Heart left ventricle (tissue), 16 donors: ENCODE measurements around the gene MED12L. TPM values are rescaled to one million over a fixed set of nuclear protein-coding genes. Genes with fewer than 3 reads are reported as not detected.
A peak's percentile ranks its signal among the peaks of the same experiment; 100 is the strongest.

Experiments
- ATAC-seq, 4 donors: fragments of 200-7000 bp; cut with Tn5 transposase; one replicate each; pipeline ENCODE4 v1.9.1; 2020 to 2022; ENCODE audit warnings: moderate library complexity in 4 of 4, mild to moderate bottlenecking in 3 of 4, moderate number of reproducible peaks in 1 of 4
- DNase-seq, 5 donors: peaks; one replicate each; pipeline ENCODE4 v3.0.0-alpha.2; 2020
- H3K27ac ChIP-seq, 12 donors: fragments of 200-600 bp; sonication (generic) in 4 of 12; one replicate each; pipeline versions ENCODE4 v1.5.0 to v1.8.0; 2016 to 2022; ENCODE audit warnings: mild to moderate bottlenecking in 2 of 12
- H3K27me3 ChIP-seq, 9 donors: fragments of 200-600 bp; sonication (generic) in 2 of 9; one replicate each; pipeline versions ENCODE4 v1.5.1 to v1.8.0; 2016 to 2022; ENCODE audit warnings: mild to moderate bottlenecking in 3 of 9
- H3K36me3 ChIP-seq, 9 donors: fragments of 200-600 bp; sonication (generic) in 2 of 9; one replicate each; pipeline versions ENCODE4 v1.5.0 to v1.8.0; 2018 to 2022; ENCODE audit warnings: mild to moderate bottlenecking in 2 of 9
- H3K4me1 ChIP-seq, 12 donors: fragments of 200-600 bp; sonication (generic) in 4 of 12; one replicate each; pipeline versions ENCODE4 v1.5.0 to v1.8.0; 2016 to 2022; ENCODE audit warnings: mild to moderate bottlenecking in 3 of 12
- H3K4me3 ChIP-seq, 12 donors: fragments of 200-600 bp; sonication (generic) in 4 of 12; one replicate each; pipeline versions ENCODE4 v1.5.0 to v1.8.0; 2017 to 2022; ENCODE audit warnings: mild to moderate bottlenecking in 9 of 12, moderate library complexity in 4 of 12
- H3K9me3 ChIP-seq, 12 donors: fragments of 200-600 bp; sonication (generic) in 4 of 12; one replicate each; pipeline versions ENCODE4 v1.5.0 to v1.8.0; 2016 to 2022; ENCODE audit warnings: mild to moderate bottlenecking in 1 of 12
- CTCF ChIP-seq, 12 donors: fragments of 200-600 bp; sonication (generic) in 4 of 12; IDR thresholded peaks; one replicate each; pipeline versions ENCODE4 v1.5.0 to v1.8.0; 2018 to 2022; ENCODE audit warnings: antibody characterized with exemption in 12 of 12, mild to moderate bottlenecking in 5 of 12
- POLR2A ChIP-seq, 2 donors: fragments of 450-650 bp; IDR thresholded peaks; one replicate each; pipeline ENCODE4 v1.6.1; 2017; ENCODE audit warnings: antibody characterized with exemption in 2 of 2, mild to moderate bottlenecking in 2 of 2, moderate library complexity in 2 of 2
- WGBS, 4 donors: extraction: QIAGEN DNeasy Blood & Tissue Kit in 2 of 4; methylation state at CpG; one replicate each; pipeline versions ENCODE4 v1.1.5 to v1.1.7; 2013 to 2018; 5-methylcytosine and 5-hydroxymethylcytosine counted together
- intact Hi-C, 10 donors: fragments of 100-400 bp; cut with DNase I; formaldehyde crosslinking; loops; one replicate each; pipeline versions ENCODE4 v1.11.1 to v1.14.2; 2022
- polyA plus RNA-seq, 2 donors: library from polyadenylated mRNA; stranded (reverse); fragments of 200-250 nt; gene quantifications; one replicate each; pipeline ENCODE4 v1.2.3, GENCODE V29; 2013
- total RNA-seq, 9 donors: library from RNA; depleted of rRNA in 2 of 9; stranded (reverse); fragments of >200 nt in 2 of 9; fragmentation: NEBNext Ultra II Directional in 3 of 9; extraction: Animal tissue kit (Norgen Biotek cat#: 25700) in 3 of 9; gene quantifications; one replicate each; pipeline versions ENCODE4 v1.1.0 to v1.2.4, GENCODE V29; 2016 to 2023
- donor health status: ischemic (EF 13 %, LVEDD 7.1; RV severe dilation, severe dysfunction).
- donor health status: healthy with polysubstance abuse.
- donor health status: DM: no; HTN: yes; CAD: no.
- donor health status: DM: no; HTN: no; CAD: no.
- donor health status: ischemic (EF 25% LVEDD 6.9; RV normal size, moderate dysfunction).
- donor health status: ischemic (EF 25% LVEDD 5.7; RV mildly dilated, moderate dysfunction).
- donor health status: healthy.
- donor health status: DM: yes; HTN: yes; CAD: no.
- donor health status: ischemic (EF 35%, LVEDD 5.7; RV mildly dilated, moderate dysfunction).
- donor health status: nonischemic (EF 11% LVEDD 7.7; RV severe dilation, severe dysfunction).
- donor health status: DM: yes; HTN: yes; CAD: no.
- donor health status: PGD.
- donor health status: ischemic (EF 29% LVEDD 5.4; RV normal size, mild dysfunction).
- donor health status: nonischemic (EF 23%, LVEDD 6.1; RV moderate dilation, normal function).

Gene MED12L
- total and polyA plus RNA-seq, 11 donors: 0.06 to 2.1 (median 0.39) TPM

- no peaks in the 10 kb centered on the region for H3K9me3 ChIP-seq
- 65 to 98% (median 98%) methylated on average over 2 of the region's 2 CpGs for WGBS, 4 donors
- H3K36me3 ChIP-seq: no peaks in the 10 kb centered on the region
- ATAC-seq: no peak
- H3K27me3 ChIP-seq: no peaks in the 10 kb centered on the region
- intact Hi-C loops: no loop called here
- no peak for DNase-seq
- peaks cover 0 to 24% (median 0%) of the 10 kb centered on the region in 12 donors for H3K4me1 ChIP-seq
- no peak for TF ChIP-seq POLR2A (IDR thresholded peaks at IDR 0.05)
- TF ChIP-seq CTCF (IDR thresholded peaks at IDR 0.05): no peak
- no peak overlapping the region for H3K4me3 ChIP-seq
- no peak overlapping the region for H3K27ac ChIP-seq
Observed at GRCh38 chr3:151175952-151176351, 90.5 kb downstream of the MED12L start.

GRCh38 chr3:151178208-151178845 is 92.9 kb downstream of the MED12L start:
- Histone ChIP-seq H3K36me3 (no peaks in the 10 kb centered on the region), H3K27me3 (no peaks in the 10 kb centered on the region), H3K9me3 (no peaks in the 10 kb centered on the region), H3K27ac (no peak overlapping the region), H3K4me3 (no peak overlapping the region), H3K4me1 (peaks cover 0 to 17% (median 1%) of the 10 kb centered on the region in 12 donors)
- WGBS, 4 donors: 84 to 95% (median 93%) methylated on average over 2 of the region's 2 CpGs
- TF ChIP-seq CTCF (IDR thresholded peaks at IDR 0.05) (no peak), POLR2A (IDR thresholded peaks at IDR 0.05) (no peak)
- ATAC-seq: no peak
- intact Hi-C loops: no loop called here
- DNase-seq: no peak

GRCh38 chr3:151182349-151183079 is 97.0 kb downstream of the MED12L start:
- H3K36me3 ChIP-seq: no peaks in the 10 kb centered on the region
- no peak overlapping the region for H3K4me3 ChIP-seq
- TF ChIP-seq POLR2A (IDR thresholded peaks at IDR 0.05): no peak
- DNase-seq: no peak
- H3K9me3 ChIP-seq: no peaks in the 10 kb centered on the region
- 65 to 72% (median 70%) methylated on average over 5 of the region's 5 CpGs for WGBS, 4 donors
- ATAC-seq: peak in 2 of 4 donors; percentile 60 to 62
- peaks cover 0 to 13% (median 1%) of the 10 kb centered on the region in 12 donors for H3K4me1 ChIP-seq
- no peak overlapping the region for H3K27ac ChIP-seq
- no peaks in the 10 kb centered on the region for H3K27me3 ChIP-seq
- intact Hi-C loops: no loop called here

GRCh38 chr3:151183265-151183671 is 97.8 kb downstream of the MED12L start:
- Histone ChIP-seq H3K4me3 (no peak overlapping the region), H3K27ac (no peak overlapping the region), H3K4me1 (peaks cover 0 to 13% (median 1%) of the 10 kb centered on the region in 12 donors), H3K36me3 (no peaks in the 10 kb centered on the region), H3K9me3 (no peaks in the 10 kb centered on the region), H3K27me3 (no peaks in the 10 kb centered on the region)
- 73 to 79% (median 76%) methylated on average over 5 of the region's 5 CpGs for WGBS, 4 donors
- intact Hi-C loops: no loop called here
- DNase-seq (no peak), ATAC-seq (peak in 1 of 4 donors; percentile 49)
- TF ChIP-seq POLR2A (IDR thresholded peaks at IDR 0.05) (no peak), CTCF (IDR thresholded peaks at IDR 0.05) (no peak)
